Posterior vena cava (tissue), 2 donors: Measurements from ENCODE around the gene ALLC. TPM values are rescaled to one million over a fixed set of nuclear protein-coding genes. Genes with fewer than 3 reads are reported as not detected.

Source experiments
- total RNA-seq, 2 donors: library from RNA; stranded (reverse); fragmentation: NEBNext Ultra II Directional; extraction: Animal tissue kit (Norgen Biotek cat#: 25700); gene quantifications; one replicate each; pipeline ENCODE4 v1.2.1, GENCODE V29; 2021
- donor health status: DM: yes; HTN: yes; CAD: no.
- donor health status: DM: yes; HTN: yes; CAD: no.

The ALLC gene
- total RNA-seq, 2 donors from 2014 or later: not detected

Other genes with a start within 250 kb of the ALLC start
- 10 to 100 TPM; 29.5 to 43.2 TPM for gene ADI1, start 138.7 kb upstream of the ALLC start, total RNA-seq
- 10 to 100 TPM; 20.7 to 23.9 TPM for gene RNASEH1, start 99.9 kb upstream of the ALLC start, total RNA-seq
- 1,000 to 10,000 TPM; 1,084 to 1,219 TPM for gene RPS7, start 82.9 kb upstream of the ALLC start, total RNA-seq
- gene COLEC11, start 63.1 kb upstream of the ALLC start, total RNA-seq: 1 to 10 TPM in 1 of 2 donors, under 1 TPM in 1; 0.71 to 3.8 TPM
- not detected for gene DCDC2C, start 45.4 kb downstream of the ALLC start, total RNA-seq